Pancreas (tissue), 10 donors: ENCODE data around the gene OR6C1. TPM values are rescaled to one million over a fixed set of nuclear protein-coding genes. Genes with fewer than 3 reads are reported as not detected.
"Not testable (repeated sequence)": the region's sequence is repeated elsewhere in the genome, so short reads cannot be mapped to it uniquely, and the experiment has no call there.

ENCODE experiments used
- ATAC-seq, 4 donors: fragments of 200-7000 bp; cut with Tn5 transposase; one replicate each; pipeline versions ENCODE4 v1.8.0 to v1.9.1; 2020; ENCODE audit warnings: mild to moderate bottlenecking in 4 of 4, moderate library complexity in 4 of 4
- DNase-seq, 6 donors: peaks; one replicate each; pipeline ENCODE4 v3.0.0-alpha.2; 2020
- FAIRE-seq: peaks from 2 replicates; lab custom pipeline; 2012; peaks lifted over from hg19 to GRCh38; lab: Jason Lieb, UNC
- H3K27ac ChIP-seq, 4 donors: fragments of 200-600 bp; sonication (generic); 1 replicate in 3 of 4; 2 replicates in 1 of 4; pipeline versions ENCODE4 v1.5.0 to v1.8.0; 2020
- H3K27me3 ChIP-seq, 4 donors: fragments of 200-600 bp; one replicate each; pipeline ENCODE4 v1.8.0; 2021
- H3K36me3 ChIP-seq, 3 donors: fragments of 200-600 bp; sonication (generic) in 1 of 3; one replicate each; pipeline versions ENCODE4 v1.5.0 to v1.8.0; 2020 to 2021
- H3K4me1 ChIP-seq, 3 donors: fragments of 200-600 bp; one replicate each; pipeline ENCODE4 v1.8.0; 2021
- H3K4me3 ChIP-seq, 4 donors: fragments of 200-600 bp; sonication (generic) in 2 of 4; one replicate each; pipeline versions ENCODE4 v1.5.0 to v1.8.0; 2020 to 2021
- H3K9me3 ChIP-seq, 4 donors: fragments of 200-600 bp; one replicate each; pipeline ENCODE4 v1.8.0; 2021
- WGBS, 2 donors: extraction: QIAGEN DNeasy Blood & Tissue Kit; methylation state at CpG; one replicate each; pipeline ENCODE4 v1.1.7; 2013; 5-methylcytosine and 5-hydroxymethylcytosine counted together
- intact Hi-C, 3 donors: fragments of 100-400 bp; cut with DNase I; formaldehyde crosslinking; loops; one replicate each; pipeline versions ENCODE4 v1.11.1 to v1.14.2; 2022
- polyA plus RNA-seq, 2 donors: library from polyadenylated mRNA; stranded (reverse); fragments of 200-250 nt; gene quantifications; one replicate each; pipeline ENCODE4 v1.2.3, GENCODE V29; 2013
- total RNA-seq, 6 donors: library from RNA; stranded (reverse); fragmentation: NEBNext Ultra II Directional in 4 of 6; extraction: Animal tissue kit (Norgen Biotek cat#: 25700) in 4 of 6; gene quantifications; one replicate each; pipeline versions ENCODE4 v1.2.1 to v1.2.4, GENCODE V29; 2021 to 2023
- TF ChIP-seq, protein P1 (sequence below), 4 donors: fragments of 200-600 bp; sonication (generic) in 3 of 4; IDR thresholded peaks; one replicate each; pipeline versions ENCODE4 v1.5.0 to v1.8.0; 2021; ENCODE audit warnings: antibody characterized with exemption in 4 of 4
- donor health status: healthy with polysubstance abuse.
- donor health status: DM: no; HTN: no; CAD: no; lungs with moderate emphysema.
- donor health status: DM: no; HTN: no; CAD: no.
- donor health status: control.
- donor health status: control.
- donor health status: Bipolar disorder and iron deficiency.
- donor health status: DM: yes; HTN: yes; CAD: no.
- donor health status: DM: no; HTN: no; CAD: no.
- donor health status: DM: no; HTN: no; CAD: no.
- donor health status: DM: yes; HTN: yes; CAD: no.

The OR6C1 gene
- total RNA-seq = not detected
- polyA plus RNA-seq = not detected

DNA sequence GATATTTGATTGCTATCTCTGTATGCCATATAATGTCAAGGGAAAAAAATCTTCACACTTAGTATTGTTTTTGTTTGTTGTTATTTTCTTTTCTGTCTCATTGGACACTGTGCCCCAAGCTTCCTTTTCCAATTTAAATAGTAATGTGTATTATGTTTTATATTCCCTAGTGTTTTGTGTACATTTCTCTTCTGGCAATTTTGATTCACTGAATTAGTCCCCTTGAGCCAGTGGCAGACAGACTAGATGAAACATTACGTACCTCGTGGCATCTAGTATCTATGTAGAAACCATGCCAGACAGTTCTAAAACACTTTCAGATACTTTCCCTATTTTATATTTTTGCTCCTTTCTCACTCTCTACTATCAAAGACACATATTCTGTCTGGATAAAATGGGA is at the start of gene OR6C1:
OR6C1 (plus strand) TSS at position 301 of the 400 bp plus-strand sequence. CDS start 6,257 bp downstream, outside the sequence.
- DNase-seq = no peak
- no peak for FAIRE-seq
- ATAC-seq = no peak
- Histone ChIP-seq H3K4me3 (no peak within 1 kb of the TSS), H3K4me1 (no peaks in the 10 kb centered on the region), H3K27me3 (no peaks in the 10 kb centered on the region), H3K36me3 (no peaks in the 10 kb centered on the region), H3K9me3 (no peaks in the 10 kb centered on the region), H3K27ac (no peak within 1 kb of the TSS)
- intact Hi-C loops = no loop called here
- WGBS, 2 donors = 74 to 94% methylated on average over 2 of the region's 2 CpGs
- TF ChIP-seq, protein P1, sequence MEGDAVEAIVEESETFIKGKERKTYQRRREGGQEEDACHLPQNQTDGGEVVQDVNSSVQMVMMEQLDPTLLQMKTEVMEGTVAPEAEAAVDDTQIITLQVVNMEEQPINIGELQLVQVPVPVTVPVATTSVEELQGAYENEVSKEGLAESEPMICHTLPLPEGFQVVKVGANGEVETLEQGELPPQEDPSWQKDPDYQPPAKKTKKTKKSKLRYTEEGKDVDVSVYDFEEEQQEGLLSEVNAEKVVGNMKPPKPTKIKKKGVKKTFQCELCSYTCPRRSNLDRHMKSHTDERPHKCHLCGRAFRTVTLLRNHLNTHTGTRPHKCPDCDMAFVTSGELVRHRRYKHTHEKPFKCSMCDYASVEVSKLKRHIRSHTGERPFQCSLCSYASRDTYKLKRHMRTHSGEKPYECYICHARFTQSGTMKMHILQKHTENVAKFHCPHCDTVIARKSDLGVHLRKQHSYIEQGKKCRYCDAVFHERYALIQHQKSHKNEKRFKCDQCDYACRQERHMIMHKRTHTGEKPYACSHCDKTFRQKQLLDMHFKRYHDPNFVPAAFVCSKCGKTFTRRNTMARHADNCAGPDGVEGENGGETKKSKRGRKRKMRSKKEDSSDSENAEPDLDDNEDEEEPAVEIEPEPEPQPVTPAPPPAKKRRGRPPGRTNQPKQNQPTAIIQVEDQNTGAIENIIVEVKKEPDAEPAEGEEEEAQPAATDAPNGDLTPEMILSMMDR (IDR thresholded peaks at IDR 0.05) = no peak

DNA sequence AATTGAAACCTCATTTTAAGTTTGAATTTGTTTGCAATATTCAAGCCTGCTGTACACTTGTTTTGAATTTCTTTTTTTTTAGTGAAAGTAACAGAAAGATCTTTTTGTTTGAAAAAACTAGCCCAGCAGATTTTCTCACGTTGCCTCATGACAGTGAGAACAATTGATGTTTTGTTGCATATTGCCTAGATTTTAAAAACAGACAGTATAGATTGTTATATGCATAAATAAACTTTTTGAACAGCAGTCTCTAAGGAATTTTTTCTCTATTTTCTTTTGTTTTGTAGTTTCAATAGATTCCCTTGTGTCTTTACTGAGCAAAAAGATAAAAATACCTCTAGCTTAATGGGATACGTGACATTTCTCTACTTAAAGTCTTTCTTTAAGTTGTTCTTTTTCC is 33.2 kb upstream of the OR6C1 start:
- WGBS, 2 donors = 38 to 50% methylated on average over 2 of the region's 2 CpGs
- FAIRE-seq (no peak), DNase-seq (no peak), ATAC-seq (no peak)
- no peak overlapping the region for H3K27ac ChIP-seq
- TF ChIP-seq, protein P1 (IDR thresholded peaks at IDR 0.05) = no peak
- H3K4me1 ChIP-seq = no peaks in the 10 kb centered on the region
- H3K9me3 ChIP-seq = no peaks in the 10 kb centered on the region
- H3K27me3 ChIP-seq = no peaks in the 10 kb centered on the region
- intact Hi-C loops = no loop called here
- no peak overlapping the region for H3K4me3 ChIP-seq
- H3K36me3 ChIP-seq = no peaks in the 10 kb centered on the region

DNA sequence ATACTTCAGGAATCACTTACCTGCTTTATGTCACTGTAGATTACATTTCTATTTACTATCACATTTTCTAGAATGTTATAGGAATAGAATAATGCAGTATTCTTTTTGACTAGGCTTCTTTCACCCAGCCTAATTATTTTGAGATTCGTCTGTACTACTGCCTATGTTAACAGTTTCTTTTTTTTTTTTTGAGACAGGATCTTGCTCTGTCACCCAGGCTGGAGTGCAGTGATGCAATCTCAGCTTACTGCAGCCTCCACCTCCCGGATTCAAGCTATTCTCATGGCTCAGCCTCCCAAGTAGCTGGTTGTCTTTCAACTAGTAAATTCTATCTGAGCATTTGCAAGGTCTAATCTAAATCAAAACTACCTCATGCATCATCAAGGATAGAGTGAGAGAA is 24.1 kb upstream of the OR6C1 start:
- intact Hi-C loops = no loop called here
- 20 to 38% methylated on average over 2 of the region's 2 CpGs for WGBS, 2 donors
- Histone ChIP-seq H3K4me1 (no peaks in the 10 kb centered on the region), H3K27ac (no peak overlapping the region), H3K27me3 (no peaks in the 10 kb centered on the region), H3K9me3 (no peaks in the 10 kb centered on the region), H3K36me3 (no peaks in the 10 kb centered on the region), H3K4me3 (no peak overlapping the region)
- DNase-seq (no peak), FAIRE-seq (no peak), ATAC-seq (no peak)
- TF ChIP-seq, protein P1 (IDR thresholded peaks at IDR 0.05) = no peak

DNA sequence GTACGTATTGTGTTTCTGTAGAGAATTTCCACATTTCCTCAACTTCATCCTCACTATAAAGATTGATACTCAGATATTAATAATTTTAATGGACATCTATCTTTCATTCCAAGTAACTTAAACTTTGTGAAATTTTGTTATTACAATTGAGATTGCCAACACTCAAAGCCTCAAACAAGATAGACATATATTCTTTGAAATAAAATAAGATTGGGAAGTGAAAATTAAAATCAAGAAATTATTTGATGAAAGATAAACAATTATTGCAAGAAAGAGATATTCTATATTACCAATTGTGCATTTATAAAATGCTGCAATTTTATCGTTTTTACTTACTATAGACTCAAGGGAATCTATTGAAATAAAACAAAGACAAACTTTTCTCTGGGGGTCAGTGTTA is 17.7 kb upstream of the OR6C1 start, which contains the start of gene OR6C6:
OR6C6 (minus strand) TSS at position 101 of the 400 bp plus-strand sequence. CDS start 1,337 bp downstream, outside the sequence.
- DNase-seq = no peak
- no peak within 1 kb of the TSS for H3K4me3 ChIP-seq
- ATAC-seq = no peak
- intact Hi-C loops = no loop called here
- TF ChIP-seq, protein P1 (IDR thresholded peaks at IDR 0.05) = no peak
- H3K4me1 ChIP-seq = no peaks in the 10 kb centered on the region
- no peak within 1 kb of the TSS for H3K27ac ChIP-seq
- WGBS, 2 donors = 71 to 81% methylated on average over 2 of the region's 2 CpGs
- H3K36me3 ChIP-seq = no peaks in the 10 kb centered on the region
- no peaks in the 10 kb centered on the region for H3K9me3 ChIP-seq
- no peak for FAIRE-seq
- H3K27me3 ChIP-seq = peaks cover 0 to 4% (median 0%) of the 10 kb centered on the region in 4 donors

DNA sequence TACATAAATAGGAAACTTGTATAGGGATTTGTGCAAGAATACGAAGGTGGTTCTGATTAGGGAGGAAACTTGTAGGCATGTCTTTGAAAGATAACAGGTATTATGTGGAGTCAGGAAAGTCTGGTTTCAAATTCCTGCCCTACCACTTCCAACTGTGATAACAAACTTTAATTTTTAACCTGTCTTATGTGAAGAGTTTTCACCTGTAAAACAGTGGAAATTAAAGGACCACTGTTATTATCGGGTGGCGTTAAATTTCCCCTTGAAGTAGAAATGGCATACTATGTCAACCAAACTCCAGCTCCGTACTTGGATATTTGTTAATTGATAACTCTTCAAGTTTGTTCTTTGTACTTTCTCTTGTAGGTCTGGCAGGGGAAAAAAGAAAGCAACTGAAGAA is 6.1 kb downstream of the OR6C1 start:
- H3K4me1 ChIP-seq = no peaks in the 10 kb centered on the region
- H3K27ac ChIP-seq = no peak overlapping the region
- no peaks in the 10 kb centered on the region for H3K27me3 ChIP-seq
- no peaks in the 10 kb centered on the region for H3K9me3 ChIP-seq
- DNase-seq = no peak
- intact Hi-C loops = no loop called here
- H3K36me3 ChIP-seq = no peaks in the 10 kb centered on the region
- no peak for ATAC-seq
- no peak overlapping the region for H3K4me3 ChIP-seq
- TF ChIP-seq, protein P1 (IDR thresholded peaks at IDR 0.05) = no peak
- 17 to 19% methylated on average over 4 of the region's 4 CpGs for WGBS, 2 donors
- no peak for FAIRE-seq

DNA sequence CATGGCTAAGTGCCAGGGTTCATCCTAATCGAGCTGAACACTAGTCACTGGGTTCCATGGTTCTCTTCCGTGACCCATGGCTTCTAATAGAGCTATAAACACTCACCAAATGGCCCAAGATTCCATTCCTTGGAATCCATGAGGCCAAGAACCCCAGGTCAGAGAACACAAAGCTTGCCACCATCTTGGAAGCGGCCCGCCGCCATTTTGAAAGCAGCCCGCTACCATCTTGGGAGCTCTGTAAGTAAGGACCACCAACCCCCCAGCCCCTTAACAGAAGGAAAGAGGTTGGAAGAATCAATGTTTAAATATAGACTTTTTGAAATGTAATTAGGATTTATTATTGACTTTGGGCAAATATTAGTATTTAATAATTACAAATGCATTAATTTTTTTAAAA is 11.7 kb downstream of the OR6C1 start:
- FAIRE-seq = not testable (repeated sequence)
- WGBS, 2 donors = 87 to 91% methylated on average over 6 of the region's 6 CpGs

More for the DNA sequence above, 11.7 kb downstream of the OR6C1 start:
- H3K27ac ChIP-seq, H3K4me3 ChIP-seq, H3K36me3 ChIP-seq, H3K9me3 ChIP-seq, ATAC-seq, intact Hi-C loops, DNase-seq, H3K27me3 ChIP-seq, H3K4me1 ChIP-seq: not testable (repeated sequence)
